ENCODE data around the gene FNDC5. TPM values are rescaled to one million over a fixed set of nuclear protein-coding genes. Genes with fewer than 3 reads are reported as not detected.

FNDC5 gene
- total and polyA plus RNA-seq, 2 of the 13 experiments (the other 11 are each of a cell fraction or from before 2014, with no cell fraction given) = 1.4 to 3.1 TPM

- intact Hi-C loops (cut with micrococcal nuclease; ENCODE audit: unreplicated experiment) = loop anchor here (5.0 kb wide), 1 partner anchor 53 kb away; the partner anchor contains the start of gene FNDC5
These were observed 51.7 kb downstream of the FNDC5 start for GRCh38 chr1:32818804-32819541.

More at GRCh38 chr1:32818804-32819541, 51.7 kb downstream of the FNDC5 start:
- Histone ChIP-seq H2AFZ (ENCODE audit: low read length) (no peak overlapping the region), H3K79me2 (ENCODE audit: insufficient read depth, low read length) (peaks cover 57% of the 10 kb centered on the region), H3K9me3 (ENCODE audit: low read length) (no peaks in the 10 kb centered on the region), H3K27me3 (ENCODE audit: control insufficient read depth in 1 of 2, insufficient read depth in 2 of 2, low read length in 2 of 2) (peaks cover 0 to 5% of the 10 kb centered on the region in 2 experiments; a peak in 1 of 5 replicates), H4K20me1 (ENCODE audit: insufficient read depth, low read length) (peaks cover 3% of the 10 kb centered on the region), H3K9ac (ENCODE audit: insufficient read depth, low read depth, low read length) (peak overlapping the region; percentile 94), H3K36me3 (replicated peaks in 1 of 2; ENCODE audit: control insufficient read depth in 1 of 2, insufficient read depth in 2 of 2, low read length in 2 of 2) (peaks cover 0 to 5% of the 10 kb centered on the region in 2 experiments; a peak in 2 of 5 replicates), H3K4me2 (ENCODE audit: low read depth, low read length) (peak overlapping the region; percentile 90), H3K4me1 (ENCODE audit: insufficient read depth, low read length) (peaks cover 29% of the 10 kb centered on the region), H3K4me3 (replicated peaks in 1 of 3; ENCODE audit: insufficient read depth in 1 of 3, low read depth in 2 of 3, low read length in 3 of 3) (peak overlapping the region; percentile 83 to 100 (median 86)), H3K27ac (ENCODE audit: extremely low read length, insufficient read depth, low read length) (peak overlapping the region; percentile 93)
- WGBS (ENCODE audit: low lambda C conversion rate) = 73% methylated on average over 11 of the region's 11 CpGs
- ATAC-seq (no peak), DNase-seq (ENCODE audit: low spot score) (no peak), FAIRE-seq (no peak)
- no TSS peak for BruUV-seq (replicated peaks)
- ChIA-PET CTCF (ENCODE audit: low intra/inter-chr PET ratio, low total read pairs) (no interaction called here), POLR2A (no interaction called here)
- in situ Hi-C loops (cut with HindIII; ENCODE audit: extremely low pct_ligation_motif_present, low pct_unique_long_range_greater_than_20kb) = no loop called here
- TF ChIP-seq LRRFIP1 (CRISPR knock-in tag; conservative IDR thresholded peaks at IDR 0.05) (no peak), ZNF770 (CRISPR knock-in tag; IDR thresholded peaks at IDR 0.05) (peak; percentile 58; the same call in 1 of the 2 replicates)
